Measurements from ENCODE around the gene SYT1. TPM values are rescaled to one million over a fixed set of nuclear protein-coding genes. Genes with fewer than 3 reads are reported as not detected.

SYT1 gene
- total RNA-seq, 2 experiments from 2014 or later: not detected

GRCh38 chr12:79223761-79224160 lies 359.2 kb downstream of the SYT1 start:
- peaks cover 2% of the 10 kb centered on the region for H3K9me3 Mint-ChIP-seq
- H3K27me3 Mint-ChIP-seq: no peaks in the 10 kb centered on the region
- H3K4me3 Mint-ChIP-seq: no peak overlapping the region
- H3K27ac Mint-ChIP-seq: no peak overlapping the region
- no peaks in the 10 kb centered on the region for H3K36me3 Mint-ChIP-seq
- no peaks in the 10 kb centered on the region for H3K4me1 Mint-ChIP-seq
- DNase-seq (no peak), ATAC-seq (ENCODE audit: low read depth) (no peak)
- POLR2A ChIA-PET: no interaction called here

DNA sequence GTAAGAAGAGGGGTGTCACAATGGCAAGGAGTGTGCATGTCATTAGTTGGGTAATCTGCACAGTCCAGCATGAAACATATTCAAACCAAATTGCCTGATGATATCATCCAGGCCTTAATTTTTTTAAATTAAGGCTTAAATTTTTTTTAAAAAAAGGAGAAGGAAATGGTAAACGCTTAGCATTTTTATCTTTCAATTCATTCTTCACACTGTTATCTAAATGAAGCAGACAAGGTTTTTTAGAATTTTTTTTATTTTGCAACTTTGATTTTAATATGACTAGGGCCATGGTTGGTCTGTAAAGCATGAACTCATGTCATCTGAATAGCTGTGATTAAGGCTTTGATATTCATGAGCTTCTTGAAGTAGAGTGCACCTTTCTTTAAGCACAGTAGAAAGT lies 362.5 kb downstream of the SYT1 start:
- Mint-ChIP-seq H3K4me1 (no peaks in the 10 kb centered on the region), H3K4me3 (no peak overlapping the region), H3K27me3 (no peaks in the 10 kb centered on the region), H3K9me3 (peaks cover 2% of the 10 kb centered on the region), H3K27ac (no peak overlapping the region), H3K36me3 (no peaks in the 10 kb centered on the region)
- no peak for DNase-seq
- ATAC-seq (ENCODE audit: low read depth): no peak
- POLR2A ChIA-PET: no interaction called here

DNA sequence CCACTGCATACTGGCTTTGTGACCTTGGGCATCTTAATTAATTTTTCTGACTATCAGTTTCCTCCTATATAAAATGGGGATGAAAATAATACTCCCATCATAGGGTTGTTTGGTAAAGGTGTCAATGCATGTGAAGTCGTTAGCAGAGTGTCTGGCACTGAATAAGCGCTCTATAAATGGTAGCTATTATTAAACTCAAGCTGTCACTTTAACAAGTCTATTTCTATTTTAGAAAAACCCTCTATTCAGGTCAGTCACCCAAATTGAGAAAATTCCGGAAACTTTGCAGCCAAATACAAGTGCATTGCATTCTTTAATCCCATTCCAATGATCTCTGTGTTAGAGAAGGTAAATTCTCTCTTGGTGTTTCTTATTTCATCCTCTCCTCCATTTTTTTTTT lies 363.1 kb downstream of the SYT1 start:
- Mint-ChIP-seq H3K9me3 (peaks cover 1% of the 10 kb centered on the region), H3K27ac (no peak overlapping the region), H3K36me3 (no peaks in the 10 kb centered on the region), H3K4me1 (no peaks in the 10 kb centered on the region), H3K27me3 (no peaks in the 10 kb centered on the region), H3K4me3 (no peak overlapping the region)
- no peak for ATAC-seq (ENCODE audit: low read depth)
- DNase-seq: no peak
- POLR2A ChIA-PET: no interaction called here

DNA sequence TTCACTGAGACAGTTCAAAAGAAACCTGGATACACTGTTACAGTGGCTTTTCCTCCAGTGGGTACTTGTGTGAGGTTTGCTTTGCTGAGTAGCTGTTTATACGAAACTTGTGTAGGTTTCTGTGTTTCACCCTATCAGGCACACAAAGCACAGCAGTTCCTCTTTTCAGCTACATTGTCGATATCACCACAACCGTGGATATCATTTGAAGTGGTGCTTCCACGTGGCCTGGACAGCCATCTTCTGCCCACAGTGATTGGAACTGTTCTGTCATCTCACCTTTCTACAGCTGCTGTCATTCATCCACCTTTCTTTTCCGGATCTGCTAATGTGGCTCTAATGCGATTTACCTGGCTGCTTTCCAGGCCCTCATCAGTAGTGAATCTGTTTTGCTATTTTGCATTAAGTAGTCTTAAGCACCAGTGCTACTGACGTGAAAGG lies 368.8 kb downstream of the SYT1 start:
- Mint-ChIP-seq H3K36me3 (no peaks in the 10 kb centered on the region), H3K4me1 (no peaks in the 10 kb centered on the region), H3K9me3 (no peaks in the 10 kb centered on the region), H3K27ac (no peak overlapping the region), H3K27me3 (no peaks in the 10 kb centered on the region), H3K4me3 (no peak overlapping the region)
- no peak for DNase-seq
- POLR2A ChIA-PET: no interaction called here
- no peak for ATAC-seq (ENCODE audit: low read depth)

DNA sequence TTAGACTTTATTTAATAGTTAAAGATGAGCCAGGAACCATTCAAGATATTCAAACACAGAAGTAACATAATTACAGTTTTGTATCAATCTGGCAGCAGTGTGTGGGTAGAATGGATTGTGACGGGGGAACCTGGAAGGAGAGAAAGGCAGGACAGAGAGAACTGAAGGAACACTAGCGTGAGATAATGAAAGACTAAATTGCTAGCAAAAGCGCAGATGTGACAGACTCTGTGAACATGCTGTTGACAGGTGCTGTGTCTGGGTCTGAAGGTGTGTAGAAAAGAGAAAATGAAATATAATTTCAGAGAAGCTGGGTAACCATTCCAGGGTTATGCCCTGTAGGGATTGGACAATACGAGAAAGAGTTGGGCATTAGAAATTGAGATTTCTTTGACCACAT lies 372.3 kb downstream of the SYT1 start:
- no peaks in the 10 kb centered on the region for H3K4me1 Mint-ChIP-seq
- no peak for DNase-seq
- POLR2A ChIA-PET: no interaction called here
- no peak overlapping the region for H3K4me3 Mint-ChIP-seq
- H3K27me3 Mint-ChIP-seq: no peaks in the 10 kb centered on the region
- no peak for ATAC-seq (ENCODE audit: low read depth)
- H3K9me3 Mint-ChIP-seq: no peaks in the 10 kb centered on the region
- H3K36me3 Mint-ChIP-seq: no peaks in the 10 kb centered on the region
- H3K27ac Mint-ChIP-seq: no peak overlapping the region

DNA sequence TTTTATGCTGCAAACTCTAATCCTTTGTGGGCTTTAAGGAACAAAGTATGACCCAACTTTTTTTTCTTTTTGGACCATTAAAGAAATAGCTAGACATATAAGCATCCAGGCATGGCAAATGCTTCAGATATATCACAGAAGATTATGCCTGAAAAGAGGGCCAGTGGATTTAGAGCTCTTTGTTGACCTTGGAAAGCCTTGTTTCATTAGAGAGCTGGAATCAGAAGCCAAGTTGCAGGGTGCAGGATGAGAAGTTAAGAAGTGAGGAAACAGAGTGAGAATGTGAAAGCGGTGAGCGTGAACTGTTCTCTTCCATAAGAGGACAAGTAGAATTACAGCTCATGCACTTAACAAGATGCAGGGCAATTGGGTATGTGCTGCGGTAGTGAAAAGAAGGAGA lies 373.7 kb downstream of the SYT1 start:
- no peak for DNase-seq
- Mint-ChIP-seq H3K36me3 (no peaks in the 10 kb centered on the region), H3K4me3 (no peak overlapping the region), H3K27ac (no peak overlapping the region), H3K4me1 (no peaks in the 10 kb centered on the region), H3K9me3 (no peaks in the 10 kb centered on the region), H3K27me3 (no peaks in the 10 kb centered on the region)
- POLR2A ChIA-PET: no interaction called here
- no peak for ATAC-seq (ENCODE audit: low read depth)

DNA sequence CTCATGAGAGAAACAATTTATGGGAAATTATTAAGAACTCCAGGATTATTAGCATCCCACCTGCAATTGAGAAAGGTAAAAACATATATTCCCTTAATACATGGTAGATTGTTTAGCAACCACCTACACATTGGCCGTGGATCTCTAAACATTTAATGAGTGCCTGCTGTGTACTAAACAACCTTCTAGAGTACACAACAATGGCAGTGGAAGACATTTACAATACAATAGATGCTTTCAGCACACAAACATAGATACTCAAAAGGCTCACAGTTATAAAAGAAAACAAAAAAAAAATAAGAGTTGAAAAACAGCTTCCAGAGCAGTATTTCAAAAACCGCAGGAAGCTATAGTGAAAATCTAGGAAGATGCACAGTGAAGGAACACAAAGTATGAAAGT lies 382.9 kb downstream of the SYT1 start:
- no peak for DNase-seq
- H3K27ac Mint-ChIP-seq: no peak overlapping the region
- no peak for ATAC-seq (ENCODE audit: low read depth)
- H3K36me3 Mint-ChIP-seq: no peaks in the 10 kb centered on the region
- POLR2A ChIA-PET: no interaction called here
- H3K9me3 Mint-ChIP-seq: no peaks in the 10 kb centered on the region
- H3K4me3 Mint-ChIP-seq: no peak overlapping the region
- H3K27me3 Mint-ChIP-seq: no peaks in the 10 kb centered on the region
- H3K4me1 Mint-ChIP-seq: no peaks in the 10 kb centered on the region

GRCh38 chr12:79250186-79250585 lies 385.6 kb downstream of the SYT1 start:
- H3K36me3 Mint-ChIP-seq: no peaks in the 10 kb centered on the region
- no peak overlapping the region for H3K27ac Mint-ChIP-seq
- ATAC-seq (ENCODE audit: low read depth) (no peak), DNase-seq (no peak)
- POLR2A ChIA-PET: no interaction called here
- no peaks in the 10 kb centered on the region for H3K4me1 Mint-ChIP-seq
- no peaks in the 10 kb centered on the region for H3K9me3 Mint-ChIP-seq
- no peaks in the 10 kb centered on the region for H3K27me3 Mint-ChIP-seq
- no peak overlapping the region for H3K4me3 Mint-ChIP-seq

DNA sequence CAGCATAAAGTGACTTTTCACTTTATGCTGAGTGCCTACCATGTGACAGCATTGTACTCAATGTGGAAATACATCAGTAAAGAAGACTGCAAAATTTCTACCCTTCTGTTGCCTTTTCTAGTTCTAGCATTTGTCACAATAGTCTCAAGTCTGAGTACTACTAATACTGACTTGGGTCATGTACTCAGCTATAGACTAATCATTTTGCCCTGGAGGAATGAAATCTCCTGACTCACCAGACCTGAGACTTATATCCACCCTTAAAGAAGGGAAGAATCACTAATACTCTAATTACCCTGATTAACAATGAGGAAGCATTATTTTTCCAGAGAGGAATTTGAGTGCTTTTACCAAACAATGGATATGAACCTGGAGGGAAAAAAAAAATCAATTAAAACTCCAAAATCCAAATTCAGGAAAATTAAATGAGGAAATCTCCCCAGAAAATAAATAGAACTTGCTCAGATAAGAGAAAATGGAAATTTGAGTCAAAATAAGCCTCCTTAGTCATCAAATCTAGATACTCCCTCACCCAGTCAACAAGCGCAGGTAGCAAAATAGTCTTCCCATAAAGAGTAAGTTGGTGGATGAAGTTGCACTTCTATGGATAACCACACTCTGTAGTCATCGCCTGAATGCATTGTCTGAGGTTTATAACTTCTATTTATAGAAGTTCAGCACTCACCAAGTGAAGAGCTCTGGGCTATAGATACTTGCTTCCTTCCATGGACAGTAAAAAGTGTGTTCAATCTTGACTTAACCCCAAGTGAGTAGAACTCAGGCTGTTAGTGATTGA lies 386.6 kb downstream of the SYT1 start:
- no peaks in the 10 kb centered on the region for H3K36me3 Mint-ChIP-seq
- no peaks in the 10 kb centered on the region for H3K4me1 Mint-ChIP-seq
- DNase-seq (no peak), ATAC-seq (ENCODE audit: low read depth) (no peak)
- H3K9me3 Mint-ChIP-seq: no peaks in the 10 kb centered on the region
- H3K27ac Mint-ChIP-seq: no peak overlapping the region
- no peak overlapping the region for H3K4me3 Mint-ChIP-seq
- H3K27me3 Mint-ChIP-seq: no peaks in the 10 kb centered on the region
- POLR2A ChIA-PET: no interaction called here

DNA sequence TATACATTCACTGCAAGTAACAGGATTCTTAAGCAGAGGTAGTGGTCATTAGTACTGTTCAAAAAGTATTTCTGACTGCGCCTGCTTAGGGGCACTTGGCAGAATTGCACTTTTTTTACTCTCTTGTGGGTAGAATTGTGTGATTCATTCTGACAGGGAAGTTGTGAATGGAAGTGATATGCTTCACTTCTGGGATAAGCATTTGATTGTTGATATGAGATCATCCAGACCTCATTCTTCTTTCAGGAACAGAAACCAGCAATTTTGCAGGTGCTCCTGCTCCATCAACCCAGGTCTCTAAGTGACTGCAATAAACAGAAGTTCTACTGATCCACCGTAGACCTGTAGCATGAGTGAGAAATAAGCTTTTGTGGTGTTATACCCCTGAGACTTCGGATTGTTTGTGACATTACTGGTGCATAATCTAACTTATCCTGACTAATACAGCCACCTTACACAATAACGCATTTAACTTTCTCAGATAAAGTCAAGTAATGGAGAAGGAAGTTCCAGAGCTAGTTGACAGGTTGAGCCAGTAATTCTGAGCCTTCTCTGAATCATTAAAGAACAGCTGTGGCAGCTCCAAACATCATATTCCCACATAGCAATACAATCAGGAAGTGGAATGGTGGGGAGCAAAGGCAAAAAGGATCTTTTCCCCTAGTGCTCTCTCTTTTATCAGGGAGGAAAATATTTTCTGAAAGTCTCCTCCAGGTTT lies 387.9 kb downstream of the SYT1 start:
- Mint-ChIP-seq H3K27ac (no peak overlapping the region), H3K4me1 (no peaks in the 10 kb centered on the region), H3K36me3 (no peaks in the 10 kb centered on the region), H3K9me3 (no peaks in the 10 kb centered on the region), H3K27me3 (no peaks in the 10 kb centered on the region), H3K4me3 (no peak overlapping the region)
- DNase-seq (no peak), ATAC-seq (ENCODE audit: low read depth) (no peak)
- POLR2A ChIA-PET: no interaction called here

- no peaks in the 10 kb centered on the region for H3K4me1 Mint-ChIP-seq
- H3K27ac Mint-ChIP-seq: no peak overlapping the region
- DNase-seq (no peak), ATAC-seq (ENCODE audit: low read depth) (no peak)
- H3K27me3 Mint-ChIP-seq: no peaks in the 10 kb centered on the region
- H3K4me3 Mint-ChIP-seq: no peak overlapping the region
- H3K9me3 Mint-ChIP-seq: no peaks in the 10 kb centered on the region
- POLR2A ChIA-PET: no interaction called here
- no peaks in the 10 kb centered on the region for H3K36me3 Mint-ChIP-seq
Measured at GRCh38 chr12:79255288-79255687, 390.7 kb downstream of the SYT1 start.

DNA sequence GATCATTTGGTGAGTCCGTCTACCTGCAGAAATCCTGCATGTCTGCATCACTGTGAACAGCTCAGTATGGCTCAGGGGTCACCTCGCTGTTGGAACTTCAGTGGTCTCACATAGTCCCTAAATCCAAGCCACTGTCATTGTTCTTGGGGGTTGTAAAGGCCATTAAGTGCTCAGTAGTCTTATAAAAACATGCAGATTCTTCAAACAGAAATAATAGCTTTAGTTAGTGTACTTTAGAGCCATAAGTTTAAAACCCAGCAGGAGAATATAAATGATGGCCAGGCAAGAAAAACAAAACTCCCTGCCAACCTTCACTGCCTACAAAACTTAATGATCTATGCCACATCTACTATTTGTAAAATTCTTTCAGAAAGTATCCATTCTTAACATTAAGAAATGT lies 396.3 kb downstream of the SYT1 start:
- H3K9me3 Mint-ChIP-seq: no peaks in the 10 kb centered on the region
- no peak for ATAC-seq (ENCODE audit: low read depth)
- no peaks in the 10 kb centered on the region for H3K4me1 Mint-ChIP-seq

GRCh38 chr12:79262938-79263337 lies 398.4 kb downstream of the SYT1 start:
- POLR2A ChIA-PET: no interaction called here
- Mint-ChIP-seq H3K4me3 (no peak overlapping the region), H3K9me3 (no peaks in the 10 kb centered on the region), H3K4me1 (no peaks in the 10 kb centered on the region), H3K27me3 (no peaks in the 10 kb centered on the region), H3K27ac (no peak overlapping the region), H3K36me3 (no peaks in the 10 kb centered on the region)
- DNase-seq (no peak), ATAC-seq (ENCODE audit: low read depth) (no peak)

More for the DNA sequence above, 396.3 kb downstream of the SYT1 start:
- H3K36me3 Mint-ChIP-seq: no peaks in the 10 kb centered on the region
- no peak overlapping the region for H3K27ac Mint-ChIP-seq
- POLR2A ChIA-PET: no interaction called here
- no peak for DNase-seq
- no peak overlapping the region for H3K4me3 Mint-ChIP-seq
- no peaks in the 10 kb centered on the region for H3K27me3 Mint-ChIP-seq

- H3K27me3 Mint-ChIP-seq: no peaks in the 10 kb centered on the region
- H3K27ac Mint-ChIP-seq: no peak overlapping the region
- no peaks in the 10 kb centered on the region for H3K36me3 Mint-ChIP-seq
- ATAC-seq (ENCODE audit: low read depth): no peak
- no peak for DNase-seq
- H3K9me3 Mint-ChIP-seq: no peaks in the 10 kb centered on the region
- no peak overlapping the region for H3K4me3 Mint-ChIP-seq
- POLR2A ChIA-PET: no interaction called here
- no peaks in the 10 kb centered on the region for H3K4me1 Mint-ChIP-seq
Measured at GRCh38 chr12:79266343-79267144, 402.0 kb downstream of the SYT1 start.

Data from activated naive CD8-positive, alpha-beta T cell treated with anti-CD3 and anti-CD28 coated beads, Interleukin-2, amount 10 ng/mL, durations not matched to agents 7 days and 5 days (primary cell).